SK-N-SH (cell line): ENCODE data around the gene IQCE. TPM values are rescaled to one million over a fixed set of nuclear protein-coding genes. Genes with fewer than 3 reads are reported as not detected.
A peak's percentile ranks its signal among the peaks of the same experiment; 100 is the strongest.

Experiments used
- CTCF ChIA-PET: fragments of 300-600, 350-600 bp; formaldehyde crosslinking; extraction: SDS; loops from one replicate; lab custom pipeline; 2021; lab: Yijun Ruan, JAX
- POLR2A ChIA-PET: fragments of 350-600 bp; sonication (Branson Sonifier 250); formaldehyde crosslinking; extraction: SDS; loops from one replicate; lab custom pipeline; 2020; ENCODE audit warnings: antibody characterized with exemption, inconsistent platforms; lab: Yijun Ruan, JAX
- DNase-seq: peaks from one replicate; pipeline ENCODE4 v3.0.0; 2012
- H2AFZ ChIP-seq: fragments of 200-600 bp; sonication (generic); 2 replicates; pipeline ENCODE4 v1.8.1; 2016; ENCODE audit warnings: antibody characterized with exemption, mild to moderate bottlenecking, low read depth
- H3F3A ChIP-seq: fragments of 200-600 bp; sonication (generic); replicated peaks from 2 replicates; pipeline ENCODE3; 2016; ENCODE audit warnings: antibody characterized with exemption, mild to moderate bottlenecking; ENCODE audit not compliant: insufficient read depth
- H3K27ac ChIP-seq, 2 experiments: fragments of 200-500 bp in 1 of 2; fragments of 200-600 bp in 1 of 2; sonication (Bioruptor generic) in 1 of 2; sonication (generic), shearing (Covaris generic) in 1 of 2; 2 replicates each; pipeline versions ENCODE4 v1.5.1 to v1.6.1; 2014 to 2016; ENCODE audit warnings: low read depth in 2 of 2, inconsistent platforms in 1 of 2, low read length in 1 of 2, mild to moderate bottlenecking in 1 of 2, mixed read lengths in 1 of 2
- H3K27me3 ChIP-seq: fragments of 200-600 bp; sonication (generic), shearing (Covaris generic); 2 replicates; pipeline ENCODE4 v1.6.1; 2016; ENCODE audit warnings: mixed run types; ENCODE audit not compliant: insufficient read depth
- H3K36me3 ChIP-seq, 2 experiments: fragments of 200-500 bp in 1 of 2; fragments of 200-600 bp in 1 of 2; sonication (Bioruptor generic) in 1 of 2; sonication (generic) in 1 of 2; replicated peaks in 1 of 2; 2 replicates each; pipeline versions ENCODE3 to v1.5.1; 2014 to 2016; ENCODE audit warnings: low read length in 1 of 2, mild to moderate bottlenecking in 1 of 2; ENCODE audit not compliant: insufficient read depth in 2 of 2, control insufficient read depth in 1 of 2
- H3K4me1 ChIP-seq, 2 experiments: fragments of 200-500 bp in 1 of 2; fragments of 200-600 bp in 1 of 2; sonication (Bioruptor generic) in 1 of 2; sonication (generic), shearing (Covaris generic) in 1 of 2; 2 replicates each; pipeline versions ENCODE4 v1.5.1 to v1.6.1; 2014 to 2016; ENCODE audit warnings: low read depth in 1 of 2, low read length in 1 of 2, mixed run types in 1 of 2; ENCODE audit not compliant: insufficient read depth in 2 of 2, control insufficient read depth in 1 of 2
- H3K4me2 ChIP-seq: fragments of 200-600 bp; sonication (generic), shearing (Covaris generic); 2 replicates; pipeline ENCODE4 v1.6.1; 2017; ENCODE audit warnings: mixed run types
- H3K4me3 ChIP-seq, 2 experiments: fragments of 200-500 bp in 1 of 2; fragments of 200-600 bp in 1 of 2; sonication (Bioruptor generic) in 1 of 2; sonication (generic), shearing (Covaris generic) in 1 of 2; 2 replicates each; pipeline versions ENCODE4 v1.5.1 to v1.8.1; 2014 to 2016; ENCODE audit warnings: low read depth in 2 of 2, inconsistent platforms in 1 of 2, low read length in 1 of 2, mild to moderate bottlenecking in 1 of 2, mixed read lengths in 1 of 2, moderate library complexity in 1 of 2
- H3K79me2 ChIP-seq: fragments of 200-600 bp; sonication (generic); 2 replicates; pipeline ENCODE4 v1.8.1; 2017; ENCODE audit warnings: mild to moderate bottlenecking; ENCODE audit not compliant: insufficient read depth
- H3K9ac ChIP-seq: fragments of 200-600 bp; sonication (generic); 2 replicates; pipeline ENCODE4 v1.6.1; 2017; ENCODE audit warnings: mixed run types
- H3K9me2 ChIP-seq: fragments of 200-600 bp; sonication (generic); 2 replicates; pipeline ENCODE4 v1.6.1; 2017; ENCODE audit warnings: mixed run types
- H3K9me3 ChIP-seq: fragments of 200-600 bp; sonication (generic); 2 replicates; pipeline ENCODE4 v1.6.1; 2017; ENCODE audit warnings: mixed run types, mild to moderate bottlenecking, moderate library complexity
- H4K20me1 ChIP-seq: fragments of 200-600 bp; sonication (generic); 2 replicates; pipeline ENCODE4 v1.6.1; 2017; ENCODE audit warnings: mild to moderate bottlenecking, mixed run types; ENCODE audit not compliant: insufficient read depth
- CHD2 ChIP-seq: fragments of 150-350 bp; IDR thresholded peaks from 2 replicates; pipeline ENCODE4 v1.6.1; 2018; ENCODE audit warnings: low read length; ENCODE audit not compliant: partially characterized antibody
- EP300 ChIP-seq, 2 experiments: IDR thresholded peaks; 2 replicates each; pipeline versions ENCODE4 v1.4.0 to v1.6.1; 2012; ENCODE audit warnings: borderline replicate concordance in 1 of 2, low read depth in 1 of 2, low read length in 1 of 2
- EZH2phosphoT487 ChIP-seq: fragments of 200-600 bp; sonication (generic); IDR thresholded peaks from 2 replicates; pipeline ENCODE4 v1.6.1; 2017; ENCODE audit warnings: low read depth, mixed run types, mild to moderate bottlenecking, antibody characterized with exemption, moderate library complexity, borderline replicate concordance
- FOSL2 ChIP-seq: IDR thresholded peaks from 2 replicates; pipeline ENCODE4 v1.4.0; 2012; ENCODE audit warnings: low read depth, mild to moderate bottlenecking, moderate library complexity, borderline replicate concordance
- POLR2AphosphoS5 ChIP-seq: IDR thresholded peaks from 2 replicates; pipeline ENCODE4 v1.6.1; 2012; ENCODE audit warnings: low read depth, low read length
- RCOR1 ChIP-seq: fragments of 150-350 bp; IDR thresholded peaks from 2 replicates; pipeline ENCODE4 v1.6.1; 2017; ENCODE audit warnings: antibody characterized with exemption, low read length
- WGBS: methylation state at CpG from one replicate; pipeline ENCODE4 v1.1.6; 2017; ENCODE audit warnings: low lambda C conversion rate; 5-methylcytosine and 5-hydroxymethylcytosine counted together
- polyA plus RNA-seq, 3 experiments: library from polyadenylated mRNA; depleted of rRNA; stranded (reverse); fragments of >200 nt; gene quantifications; 2 replicates each; pipeline ENCODE4 v1.2.3, GENCODE V29; 2012
- TF ChIP-seq, protein P1 (sequence below): IDR thresholded peaks from 2 replicates; pipeline ENCODE4 v1.6.1; 2012; ENCODE audit warnings: mild to moderate bottlenecking, low read depth, low read length, moderate library complexity

Gene IQCE
- polyA plus RNA-seq, 1 of the 3 experiments (the other 2 are of a cell fraction), result 14.4 TPM

DNA sequence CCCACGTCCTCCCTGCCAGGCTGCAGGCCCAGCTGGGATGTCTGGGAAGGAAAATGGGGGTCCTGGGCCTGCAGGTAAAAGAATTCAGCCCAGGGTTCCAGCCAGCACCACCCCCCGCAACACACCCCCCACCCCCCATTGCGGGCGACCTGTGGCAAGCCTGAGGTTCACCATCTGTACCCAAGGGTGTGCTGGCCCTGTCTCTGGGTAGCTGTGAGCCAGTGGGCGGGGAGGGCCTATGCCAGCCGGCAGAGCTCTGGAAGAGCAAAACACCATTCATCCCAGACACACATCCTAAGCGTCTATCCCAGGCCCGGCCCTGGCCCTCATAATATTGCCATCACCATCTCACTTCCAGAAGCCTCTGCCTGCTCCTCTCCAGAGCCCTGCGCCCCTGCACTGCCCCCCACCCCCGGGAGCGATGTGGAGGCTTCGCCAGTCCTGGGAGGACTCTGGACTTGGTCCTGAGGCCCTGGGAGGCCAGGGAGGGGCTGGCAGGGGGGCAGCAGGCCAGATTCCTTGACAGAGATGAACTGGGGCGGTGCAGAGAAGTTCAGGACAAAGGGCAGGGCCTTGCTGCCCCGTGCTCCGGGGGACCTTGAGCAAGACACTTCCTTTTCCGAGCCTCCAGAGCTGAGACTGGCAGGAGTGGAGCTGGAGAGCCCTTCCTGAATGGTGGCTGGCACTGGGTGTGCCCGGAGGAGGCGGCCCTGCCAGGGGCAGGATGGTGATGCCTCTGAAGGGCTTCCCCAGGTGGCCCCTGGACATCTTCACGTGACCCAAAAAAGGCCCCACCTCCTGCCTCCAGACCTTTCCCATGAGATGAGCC, 64.3 kb downstream of the IQCE start:
- Histone ChIP-seq H3K36me3 (no peaks in the 10 kb centered on the region), H2AFZ (no peak overlapping the region), H3K9me3 (no peaks in the 10 kb centered on the region), H3K79me2 (no peaks in the 10 kb centered on the region), H3K4me3 (no peak overlapping the region), H3K4me2 (no peak overlapping the region), H3K4me1 (peaks cover 0 to 41% of the 10 kb centered on the region in 2 experiments; a peak in 2 of 4 replicates), H3K9ac (no peak overlapping the region), H3F3A (peaks cover 24% of the 10 kb centered on the region), H3K9me2 (no peaks in the 10 kb centered on the region), H3K27ac (no peak overlapping the region; a peak in 1 of 4 replicates), H4K20me1 (no peaks in the 10 kb centered on the region), H3K27me3 (no peaks in the 10 kb centered on the region)
- peak; percentile 64 for DNase-seq
- 79% methylated on average over 12 of the region's 19 CpGs for WGBS
- ChIA-PET CTCF (interaction anchor here (1.3 to 1.7 kb wide), 2 partner anchors 18 to 22 kb away, joined by 5 to 7 read pairs; no protein-coding TSS in a partner anchor), POLR2A (interaction anchor here (1.0 to 1.5 kb wide), 4 partner anchors 8 to 12 kb away, joined by 3 to 4 read pairs (median 4); no protein-coding TSS in a partner anchor)
- TF ChIP-seq, protein P1, sequence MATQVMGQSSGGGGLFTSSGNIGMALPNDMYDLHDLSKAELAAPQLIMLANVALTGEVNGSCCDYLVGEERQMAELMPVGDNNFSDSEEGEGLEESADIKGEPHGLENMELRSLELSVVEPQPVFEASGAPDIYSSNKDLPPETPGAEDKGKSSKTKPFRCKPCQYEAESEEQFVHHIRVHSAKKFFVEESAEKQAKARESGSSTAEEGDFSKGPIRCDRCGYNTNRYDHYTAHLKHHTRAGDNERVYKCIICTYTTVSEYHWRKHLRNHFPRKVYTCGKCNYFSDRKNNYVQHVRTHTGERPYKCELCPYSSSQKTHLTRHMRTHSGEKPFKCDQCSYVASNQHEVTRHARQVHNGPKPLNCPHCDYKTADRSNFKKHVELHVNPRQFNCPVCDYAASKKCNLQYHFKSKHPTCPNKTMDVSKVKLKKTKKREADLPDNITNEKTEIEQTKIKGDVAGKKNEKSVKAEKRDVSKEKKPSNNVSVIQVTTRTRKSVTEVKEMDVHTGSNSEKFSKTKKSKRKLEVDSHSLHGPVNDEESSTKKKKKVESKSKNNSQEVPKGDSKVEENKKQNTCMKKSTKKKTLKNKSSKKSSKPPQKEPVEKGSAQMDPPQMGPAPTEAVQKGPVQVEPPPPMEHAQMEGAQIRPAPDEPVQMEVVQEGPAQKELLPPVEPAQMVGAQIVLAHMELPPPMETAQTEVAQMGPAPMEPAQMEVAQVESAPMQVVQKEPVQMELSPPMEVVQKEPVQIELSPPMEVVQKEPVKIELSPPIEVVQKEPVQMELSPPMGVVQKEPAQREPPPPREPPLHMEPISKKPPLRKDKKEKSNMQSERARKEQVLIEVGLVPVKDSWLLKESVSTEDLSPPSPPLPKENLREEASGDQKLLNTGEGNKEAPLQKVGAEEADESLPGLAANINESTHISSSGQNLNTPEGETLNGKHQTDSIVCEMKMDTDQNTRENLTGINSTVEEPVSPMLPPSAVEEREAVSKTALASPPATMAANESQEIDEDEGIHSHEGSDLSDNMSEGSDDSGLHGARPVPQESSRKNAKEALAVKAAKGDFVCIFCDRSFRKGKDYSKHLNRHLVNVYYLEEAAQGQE, result 0 out of 2 replicates have a peak, but pooled peaks have one; percentile 19
- TF ChIP-seq EP300 (IDR thresholded peaks at IDR 0.05; ENCODE audit: borderline replicate concordance in 1 of 2, low read depth in 1 of 2, low read length in 1 of 2), result no peak

DNA sequence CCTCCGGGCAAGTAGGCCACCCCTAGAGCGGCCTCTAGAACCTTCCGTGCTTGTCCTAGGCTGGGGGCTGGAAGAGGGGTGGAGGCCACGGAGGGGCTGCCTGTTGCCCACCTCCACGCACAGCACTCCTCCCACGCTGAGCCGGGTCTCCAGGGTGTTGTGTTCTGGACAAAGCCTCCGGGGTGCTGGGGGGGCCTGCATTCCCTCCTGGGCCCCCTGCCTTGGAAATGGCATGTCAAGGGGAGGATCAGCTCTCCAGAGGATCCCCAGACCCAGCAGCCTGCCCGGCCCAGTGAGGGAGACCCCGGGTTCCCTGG, 64.9 kb downstream of the IQCE start:
- Histone ChIP-seq H3K36me3 (no peaks in the 10 kb centered on the region), H4K20me1 (no peaks in the 10 kb centered on the region), H3K4me2 (no peak overlapping the region), H3K4me3 (no peak overlapping the region), H3K4me1 (peaks cover 0 to 43% of the 10 kb centered on the region in 2 experiments; a peak in 2 of 4 replicates)
- POLR2A ChIA-PET, result interaction anchor here (1.0 kb wide), 1 partner anchor 9 kb away, joined by 4 read pairs; no protein-coding TSS in a partner anchor
- TF ChIP-seq POLR2AphosphoS5 (no peak), EZH2phosphoT487 (no peak), CHD2 (no peak), RCOR1 (no peak), FOSL2 (no peak)
- TF ChIP-seq, all 33 proteins: peak for 0
- no peak overlapping the region for H3K9ac ChIP-seq
- peaks cover 29% of the 10 kb centered on the region for H3F3A ChIP-seq
- H3K27ac ChIP-seq, result no peak overlapping the region
- H3K9me2 ChIP-seq, result no peaks in the 10 kb centered on the region
- WGBS, result 89% methylated on average over 7 of the region's 10 CpGs
- H3K27me3 ChIP-seq, result no peaks in the 10 kb centered on the region
- no peaks in the 10 kb centered on the region for H3K9me3 ChIP-seq
- CTCF ChIA-PET, result interaction anchor here (1.9 to 10.4 kb wide), 2 partner anchors 20 to 172 kb away, joined by 7 to 54 read pairs; no protein-coding TSS in a partner anchor
- DNase-seq, result no peak
- no peak overlapping the region for H2AFZ ChIP-seq
- no peaks in the 10 kb centered on the region for H3K79me2 ChIP-seq
